Activated T-helper 17 cell treated with anti-CD3 and anti-CD28 coated beads, Interleukin-2, amount 50 U/mL, for 72 hours (primary cell): ENCODE results near the gene PDE6B. TPM values are rescaled to one million over a fixed set of nuclear protein-coding genes. Genes with fewer than 3 reads are reported as not detected.

Source experiments
- ATAC-seq: fragments of 150-1000 bp; cut with Tn5 transposase; replicated peaks from 2 replicates; pipeline ENCODE4 v1.10.0; 2021; ENCODE audit warnings: mild to moderate bottlenecking, moderate library complexity
- H3K27ac Mint-ChIP-seq: one replicate; pipeline ENCODE4 v1.8.0; 2022; ENCODE audit warnings: mixed read lengths
- H3K27me3 Mint-ChIP-seq: one replicate; pipeline ENCODE4 v1.8.0; 2022; ENCODE audit warnings: mixed read lengths
- H3K36me3 Mint-ChIP-seq: one replicate; pipeline ENCODE4 v1.8.0; 2022; ENCODE audit warnings: low read depth, mild to moderate bottlenecking, mixed read lengths
- H3K4me1 Mint-ChIP-seq: one replicate; pipeline ENCODE4 v1.8.0; 2022; ENCODE audit warnings: mixed read lengths
- H3K4me3 Mint-ChIP-seq: one replicate; pipeline ENCODE4 v1.8.0; 2022; ENCODE audit warnings: mild to moderate bottlenecking, mixed read lengths
- H3K9me3 Mint-ChIP-seq: one replicate; pipeline ENCODE4 v1.8.0; 2022; ENCODE audit warnings: mixed read lengths
- total RNA-seq, 2 donors: library from RNA; stranded (reverse); gene quantifications; one replicate each; pipeline ENCODE4 v1.2.3, GENCODE V29; 2022

Gene PDE6B
- total RNA-seq, 2 donors from 2014 or later: 5.8 to 10.8 TPM

DNA sequence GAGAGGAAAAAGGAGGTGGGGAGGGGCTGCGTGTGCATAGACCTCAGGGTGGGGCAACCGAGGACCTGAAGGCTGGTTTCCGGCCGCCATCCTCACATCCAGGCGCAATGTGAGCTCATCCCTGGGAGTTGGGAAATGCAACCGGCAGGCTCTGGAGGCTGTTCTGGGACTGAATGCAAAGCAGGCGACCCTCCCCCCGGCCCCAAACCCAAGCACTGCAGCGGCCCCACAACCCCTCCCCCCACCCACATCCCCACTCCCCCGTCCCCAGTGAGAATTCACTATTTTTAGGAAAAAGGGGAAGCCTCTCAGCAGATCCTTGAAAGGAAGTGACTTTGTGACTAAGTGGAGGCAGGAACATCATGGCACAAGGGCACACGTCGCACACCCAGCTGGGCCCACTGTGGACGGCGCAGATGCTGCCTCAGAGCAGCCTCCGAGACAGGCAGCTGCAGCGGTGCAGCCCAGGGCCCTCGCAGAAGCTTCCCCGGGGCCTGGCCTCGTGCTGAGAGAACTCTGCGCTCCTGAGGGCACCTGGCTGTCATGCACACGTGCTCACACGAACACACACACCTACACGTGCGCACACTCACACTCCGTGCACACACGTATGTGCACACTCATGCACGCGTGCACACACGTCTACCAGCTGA lies 1.3 kb upstream of the PDE6B start:
- Mint-ChIP-seq H3K4me1 (no peaks in the 10 kb centered on the region), H3K27me3 (peaks cover 8% of the 10 kb centered on the region), H3K36me3 (no peaks in the 10 kb centered on the region), H3K27ac (no peak overlapping the region), H3K9me3 (no peaks in the 10 kb centered on the region), H3K4me3 (no peak overlapping the region)
- no peak for ATAC-seq

DNA sequence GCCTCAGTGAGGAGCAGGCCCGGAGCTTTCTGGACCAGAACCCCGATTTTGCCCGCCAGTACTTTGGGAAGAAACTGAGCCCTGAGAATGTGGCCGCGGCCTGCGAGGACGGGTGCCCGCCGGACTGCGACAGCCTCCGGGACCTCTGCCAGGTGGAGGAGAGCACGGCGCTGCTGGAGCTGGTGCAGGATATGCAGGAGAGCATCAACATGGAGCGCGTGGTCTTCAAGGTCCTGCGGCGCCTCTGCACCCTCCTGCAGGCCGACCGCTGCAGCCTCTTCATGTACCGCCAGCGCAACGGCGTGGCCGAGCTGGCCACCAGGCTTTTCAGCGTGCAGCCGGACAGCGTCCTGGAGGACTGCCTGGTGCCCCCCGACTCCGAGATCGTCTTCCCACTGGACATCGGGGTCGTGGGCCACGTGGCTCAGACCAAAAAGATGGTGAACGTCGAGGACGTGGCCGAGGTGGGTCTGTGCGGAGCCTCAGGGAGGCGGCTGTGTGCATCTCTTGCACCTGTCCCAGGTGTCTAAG lies 323 bp downstream of the PDE6B start:
- H3K9me3 Mint-ChIP-seq: no peaks in the 10 kb centered on the region
- ATAC-seq: no peak
- no peak overlapping the region for H3K4me3 Mint-ChIP-seq
- no peaks in the 10 kb centered on the region for H3K27me3 Mint-ChIP-seq
- no peak overlapping the region for H3K27ac Mint-ChIP-seq
- no peaks in the 10 kb centered on the region for H3K4me1 Mint-ChIP-seq
- H3K36me3 Mint-ChIP-seq: no peaks in the 10 kb centered on the region

- H3K4me3 Mint-ChIP-seq: no peak overlapping the region
- H3K27me3 Mint-ChIP-seq: no peaks in the 10 kb centered on the region
- no peak for ATAC-seq
- no peaks in the 10 kb centered on the region for H3K36me3 Mint-ChIP-seq
- no peaks in the 10 kb centered on the region for H3K9me3 Mint-ChIP-seq
- H3K4me1 Mint-ChIP-seq: no peaks in the 10 kb centered on the region
- no peak overlapping the region for H3K27ac Mint-ChIP-seq
Measured at GRCh38 chr4:626201-627091, 1.1 kb downstream of the PDE6B start.

DNA sequence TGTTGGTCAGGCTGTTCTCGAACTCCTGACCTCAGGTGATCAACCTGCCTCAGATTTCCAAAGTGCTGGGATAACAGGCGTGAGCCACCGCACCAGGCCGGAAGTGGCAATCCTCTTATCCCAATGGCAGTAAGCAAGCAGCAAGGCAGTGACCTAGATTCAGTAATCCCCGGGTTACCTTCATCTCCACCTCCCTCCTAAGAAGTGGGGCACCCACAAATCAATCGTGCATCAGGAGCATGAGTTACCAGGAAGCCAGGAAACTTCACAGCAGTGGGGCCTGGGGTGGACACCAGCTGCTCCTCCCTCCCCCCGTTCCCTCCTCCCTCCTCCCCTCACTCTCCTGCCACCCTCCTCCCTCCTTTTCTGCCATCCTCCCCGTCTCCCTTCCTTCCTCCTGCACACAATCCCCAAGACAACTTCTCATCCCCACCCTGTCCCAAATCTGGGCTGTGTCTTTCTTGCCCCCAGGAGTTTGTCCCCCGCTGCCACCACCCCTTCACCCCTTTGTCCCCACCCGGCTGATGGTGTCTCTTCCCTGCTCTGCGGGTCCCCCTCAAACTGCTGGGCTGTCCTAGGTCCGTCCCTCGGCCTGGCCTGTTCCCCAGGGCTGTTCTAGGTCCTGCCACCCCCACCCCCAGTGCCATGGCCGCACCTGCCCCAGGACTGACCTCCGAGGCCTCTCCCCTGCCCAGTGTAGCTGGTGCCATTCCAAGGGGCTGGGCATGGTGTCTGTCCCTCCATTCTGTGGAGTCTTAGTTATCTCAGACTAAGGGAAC lies 2.2 kb downstream of the PDE6B start:
- H3K27me3 Mint-ChIP-seq: no peaks in the 10 kb centered on the region
- no peak overlapping the region for H3K27ac Mint-ChIP-seq
- peaks cover under 1% of the 10 kb centered on the region for H3K9me3 Mint-ChIP-seq
- no peaks in the 10 kb centered on the region for H3K4me1 Mint-ChIP-seq
- H3K36me3 Mint-ChIP-seq: no peaks in the 10 kb centered on the region
- H3K4me3 Mint-ChIP-seq: no peak overlapping the region
- ATAC-seq: no peak

GRCh38 chr4:628311-628741 lies 3.0 kb downstream of the PDE6B start:
- H3K4me1 Mint-ChIP-seq: no peaks in the 10 kb centered on the region
- ATAC-seq: no peak
- no peak overlapping the region for H3K27ac Mint-ChIP-seq
- H3K9me3 Mint-ChIP-seq: peaks cover 4% of the 10 kb centered on the region
- no peaks in the 10 kb centered on the region for H3K36me3 Mint-ChIP-seq
- H3K27me3 Mint-ChIP-seq: no peaks in the 10 kb centered on the region
- no peak overlapping the region for H3K4me3 Mint-ChIP-seq

- Mint-ChIP-seq H3K4me1 (no peaks in the 10 kb centered on the region), H3K9me3 (peaks cover 4% of the 10 kb centered on the region), H3K36me3 (no peaks in the 10 kb centered on the region), H3K27me3 (no peaks in the 10 kb centered on the region), H3K4me3 (no peak overlapping the region), H3K27ac (no peak overlapping the region)
- no peak for ATAC-seq
Measured at GRCh38 chr4:628821-629635, 3.7 kb downstream of the PDE6B start.

DNA sequence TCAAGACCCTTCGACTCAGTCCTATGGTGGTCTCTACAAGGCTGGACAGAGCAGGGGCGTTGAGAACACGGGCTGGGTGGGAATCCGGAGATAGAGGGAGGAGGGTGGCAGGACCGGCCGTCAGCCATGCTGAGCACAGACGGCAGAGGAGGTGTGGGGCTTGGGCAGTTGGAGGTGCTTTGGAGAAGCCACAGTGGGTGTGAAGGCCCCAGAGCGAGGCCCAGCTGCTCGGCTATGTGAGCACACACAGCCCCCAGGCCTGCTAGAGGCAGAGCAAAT lies 4.2 kb downstream of the PDE6B start:
- no peaks in the 10 kb centered on the region for H3K36me3 Mint-ChIP-seq
- H3K4me1 Mint-ChIP-seq: no peaks in the 10 kb centered on the region
- no peak overlapping the region for H3K4me3 Mint-ChIP-seq
- no peak overlapping the region for H3K27ac Mint-ChIP-seq
- no peak for ATAC-seq
- H3K9me3 Mint-ChIP-seq: peaks cover 4% of the 10 kb centered on the region
- H3K27me3 Mint-ChIP-seq: no peaks in the 10 kb centered on the region

- Mint-ChIP-seq H3K4me1 (no peaks in the 10 kb centered on the region), H3K27me3 (no peaks in the 10 kb centered on the region), H3K4me3 (no peak overlapping the region), H3K9me3 (peaks cover 4% of the 10 kb centered on the region), H3K27ac (no peak overlapping the region), H3K36me3 (no peaks in the 10 kb centered on the region)
- ATAC-seq: no peak
Measured at GRCh38 chr4:629915-630641, 4.7 kb downstream of the PDE6B start.

GRCh38 chr4:630656-631055 lies 5.3 kb downstream of the PDE6B start:
- Mint-ChIP-seq H3K27ac (no peak overlapping the region), H3K27me3 (no peaks in the 10 kb centered on the region), H3K9me3 (peaks cover 4% of the 10 kb centered on the region), H3K36me3 (no peaks in the 10 kb centered on the region), H3K4me3 (no peak overlapping the region), H3K4me1 (no peaks in the 10 kb centered on the region)
- ATAC-seq: no peak

DNA sequence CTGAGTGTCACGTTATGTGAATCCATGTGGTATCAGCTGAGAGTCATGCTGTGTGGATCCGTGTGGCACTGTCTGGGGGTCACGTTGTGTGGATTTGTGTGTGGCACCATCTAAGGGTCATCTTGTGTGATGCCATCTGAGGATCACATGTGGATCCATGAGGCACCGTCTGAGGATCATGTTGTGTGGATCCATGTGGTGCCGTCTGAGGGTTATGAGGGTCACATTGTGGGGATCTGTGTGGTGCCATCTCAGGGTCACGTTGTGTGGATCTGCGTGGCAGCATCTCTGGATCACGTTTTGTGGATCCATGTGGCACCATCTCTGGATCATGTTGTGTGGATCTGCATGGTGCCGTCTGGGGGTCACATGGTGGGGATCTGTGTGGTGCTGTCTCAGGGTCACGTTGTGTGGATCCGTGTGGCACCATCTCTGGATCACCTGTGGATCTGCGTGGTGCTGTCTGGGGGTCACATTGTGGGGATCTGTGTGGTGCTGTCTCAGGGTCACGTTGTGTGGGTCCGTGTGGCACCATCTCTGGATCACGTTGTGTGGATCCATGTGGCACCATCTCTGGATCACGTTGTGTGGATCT lies 6.9 kb downstream of the PDE6B start:
- no peak overlapping the region for H3K4me3 Mint-ChIP-seq
- no peaks in the 10 kb centered on the region for H3K36me3 Mint-ChIP-seq
- no peak overlapping the region for H3K27ac Mint-ChIP-seq
- peaks cover 4% of the 10 kb centered on the region for H3K9me3 Mint-ChIP-seq
- no peak for ATAC-seq
- H3K27me3 Mint-ChIP-seq: no peaks in the 10 kb centered on the region
- H3K4me1 Mint-ChIP-seq: no peaks in the 10 kb centered on the region

- ATAC-seq: no peak
- Mint-ChIP-seq H3K9me3 (peaks cover 4% of the 10 kb centered on the region), H3K27me3 (peaks cover 4% of the 10 kb centered on the region), H3K4me3 (no peak overlapping the region), H3K4me1 (no peaks in the 10 kb centered on the region), H3K27ac (no peak overlapping the region), H3K36me3 (no peaks in the 10 kb centered on the region)
Measured at GRCh38 chr4:632926-633325, 7.6 kb downstream of the PDE6B start.

GRCh38 chr4:633406-633805 lies 8.0 kb downstream of the PDE6B start:
- ATAC-seq: no peak
- H3K36me3 Mint-ChIP-seq: no peaks in the 10 kb centered on the region
- no peak overlapping the region for H3K27ac Mint-ChIP-seq
- H3K4me1 Mint-ChIP-seq: no peaks in the 10 kb centered on the region
- H3K27me3 Mint-ChIP-seq: peaks cover 6% of the 10 kb centered on the region
- H3K4me3 Mint-ChIP-seq: no peak overlapping the region
- H3K9me3 Mint-ChIP-seq: peaks cover 4% of the 10 kb centered on the region

DNA sequence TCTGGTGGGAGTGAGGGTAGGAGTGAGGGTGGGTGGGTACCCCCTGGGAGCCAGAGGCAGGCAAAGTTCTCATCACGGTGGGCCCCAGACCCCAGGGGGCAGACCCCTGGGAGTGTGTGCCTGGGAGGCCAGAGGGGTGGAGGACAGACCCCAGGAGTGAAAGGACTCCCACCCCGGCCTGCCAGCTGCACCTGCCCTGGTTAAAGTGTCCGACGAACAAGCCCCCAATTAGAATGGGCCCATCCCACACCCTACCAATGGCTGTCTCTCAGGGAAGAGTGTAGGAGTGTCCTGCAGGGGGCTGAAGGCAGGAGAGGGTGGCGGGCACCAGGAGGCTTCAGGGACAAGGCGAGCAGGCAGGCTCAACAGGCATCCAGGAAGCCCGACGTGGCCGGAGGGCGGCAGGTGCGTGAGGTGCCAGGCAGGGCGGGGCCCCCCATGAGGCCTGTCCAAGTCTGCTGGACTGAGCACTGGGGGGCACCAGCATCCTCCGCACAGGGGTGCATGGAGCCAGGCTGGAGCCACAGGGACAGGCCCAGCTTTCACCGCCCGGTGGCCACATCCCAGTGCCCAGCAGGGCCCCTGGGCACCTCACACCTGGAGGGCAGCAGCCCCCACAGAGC lies 8.7 kb downstream of the PDE6B start:
- H3K27ac Mint-ChIP-seq: no peak overlapping the region
- H3K36me3 Mint-ChIP-seq: no peaks in the 10 kb centered on the region
- no peak for ATAC-seq
- peaks cover 4% of the 10 kb centered on the region for H3K9me3 Mint-ChIP-seq
- H3K27me3 Mint-ChIP-seq: peaks cover 8% of the 10 kb centered on the region
- no peak overlapping the region for H3K4me3 Mint-ChIP-seq
- no peaks in the 10 kb centered on the region for H3K4me1 Mint-ChIP-seq
